Neural cell (in vitro differentiated cells): ENCODE results near the gene WNK2.

ENCODE experiments used
- EP300 ChIP-seq: fragments of 450-650 bp; conservative IDR thresholded peaks from 2 replicates; pipeline ENCODE4 v1.6.1; 2014; ENCODE audit warnings: antibody characterized with exemption, mild to moderate bottlenecking, moderate library complexity; ENCODE audit not compliant: poor library complexity, severe bottlenecking
- EZH2 ChIP-seq: fragments of 200-600, 300-800 bp; shearing (Covaris generic), sonication (generic); IDR thresholded peaks from 2 replicates; pipeline ENCODE4 v1.6.1; 2014; ENCODE audit warnings: antibody characterized with exemption, low read length, borderline replicate concordance, mild to moderate bottlenecking; ENCODE audit not compliant: insufficient read depth, poor library complexity, severe bottlenecking
- POLR2AphosphoS5 ChIP-seq: IDR thresholded peaks from 2 replicates; pipeline ENCODE4 v1.6.1; 2012
- RAD21 ChIP-seq: fragments of 450-650 bp; conservative IDR thresholded peaks from 2 replicates; pipeline ENCODE4 v1.6.1; 2014; ENCODE audit warnings: antibody characterized with exemption, mild to moderate bottlenecking, moderate library complexity
- SMC3 ChIP-seq: fragments of 450-650 bp; conservative IDR thresholded peaks from 2 replicates; pipeline ENCODE4 v1.6.1; 2014; ENCODE audit warnings: antibody characterized with exemption, mild to moderate bottlenecking, moderate library complexity; ENCODE audit not compliant: poor library complexity
- TAF1 ChIP-seq: IDR thresholded peaks from 2 replicates; pipeline ENCODE4 v1.6.1; 2012; ENCODE audit warnings: low read depth
- TF ChIP-seq, protein P1 (sequence below): fragments of 450-650 bp; IDR thresholded peaks from 2 replicates; pipeline ENCODE4 v1.5.1; 2014; ENCODE audit warnings: antibody characterized with exemption, mild to moderate bottlenecking, moderate library complexity; ENCODE audit not compliant: poor library complexity, severe bottlenecking
- TF ChIP-seq, protein P2 (sequence below): IDR thresholded peaks from 2 replicates; pipeline ENCODE4 v1.6.1; 2012; ENCODE audit warnings: borderline replicate concordance

DNA sequence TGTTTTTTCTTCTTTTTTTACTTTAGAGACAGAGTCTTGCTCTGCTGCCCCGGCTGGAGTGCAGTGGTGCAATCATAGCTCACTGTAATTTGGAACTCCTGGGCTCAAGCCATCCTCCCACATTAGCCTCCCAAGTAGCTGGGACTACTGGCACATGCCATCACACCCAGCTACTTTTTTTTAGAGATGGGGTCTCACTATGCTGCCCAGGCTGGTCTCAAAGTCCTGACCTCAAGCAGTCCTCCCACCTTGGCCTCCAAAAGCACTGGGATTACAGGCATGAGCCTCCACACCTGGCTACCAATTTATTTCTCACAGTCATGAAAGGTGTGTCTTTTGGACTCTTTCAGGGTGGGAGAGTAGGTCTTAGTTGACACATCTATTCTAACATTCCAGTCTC is 184.5 kb downstream of the WNK2 start:
- no peak for TF ChIP-seq RAD21
- TF ChIP-seq, protein P1, sequence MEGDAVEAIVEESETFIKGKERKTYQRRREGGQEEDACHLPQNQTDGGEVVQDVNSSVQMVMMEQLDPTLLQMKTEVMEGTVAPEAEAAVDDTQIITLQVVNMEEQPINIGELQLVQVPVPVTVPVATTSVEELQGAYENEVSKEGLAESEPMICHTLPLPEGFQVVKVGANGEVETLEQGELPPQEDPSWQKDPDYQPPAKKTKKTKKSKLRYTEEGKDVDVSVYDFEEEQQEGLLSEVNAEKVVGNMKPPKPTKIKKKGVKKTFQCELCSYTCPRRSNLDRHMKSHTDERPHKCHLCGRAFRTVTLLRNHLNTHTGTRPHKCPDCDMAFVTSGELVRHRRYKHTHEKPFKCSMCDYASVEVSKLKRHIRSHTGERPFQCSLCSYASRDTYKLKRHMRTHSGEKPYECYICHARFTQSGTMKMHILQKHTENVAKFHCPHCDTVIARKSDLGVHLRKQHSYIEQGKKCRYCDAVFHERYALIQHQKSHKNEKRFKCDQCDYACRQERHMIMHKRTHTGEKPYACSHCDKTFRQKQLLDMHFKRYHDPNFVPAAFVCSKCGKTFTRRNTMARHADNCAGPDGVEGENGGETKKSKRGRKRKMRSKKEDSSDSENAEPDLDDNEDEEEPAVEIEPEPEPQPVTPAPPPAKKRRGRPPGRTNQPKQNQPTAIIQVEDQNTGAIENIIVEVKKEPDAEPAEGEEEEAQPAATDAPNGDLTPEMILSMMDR = no peak
- TF ChIP-seq, protein P2, sequence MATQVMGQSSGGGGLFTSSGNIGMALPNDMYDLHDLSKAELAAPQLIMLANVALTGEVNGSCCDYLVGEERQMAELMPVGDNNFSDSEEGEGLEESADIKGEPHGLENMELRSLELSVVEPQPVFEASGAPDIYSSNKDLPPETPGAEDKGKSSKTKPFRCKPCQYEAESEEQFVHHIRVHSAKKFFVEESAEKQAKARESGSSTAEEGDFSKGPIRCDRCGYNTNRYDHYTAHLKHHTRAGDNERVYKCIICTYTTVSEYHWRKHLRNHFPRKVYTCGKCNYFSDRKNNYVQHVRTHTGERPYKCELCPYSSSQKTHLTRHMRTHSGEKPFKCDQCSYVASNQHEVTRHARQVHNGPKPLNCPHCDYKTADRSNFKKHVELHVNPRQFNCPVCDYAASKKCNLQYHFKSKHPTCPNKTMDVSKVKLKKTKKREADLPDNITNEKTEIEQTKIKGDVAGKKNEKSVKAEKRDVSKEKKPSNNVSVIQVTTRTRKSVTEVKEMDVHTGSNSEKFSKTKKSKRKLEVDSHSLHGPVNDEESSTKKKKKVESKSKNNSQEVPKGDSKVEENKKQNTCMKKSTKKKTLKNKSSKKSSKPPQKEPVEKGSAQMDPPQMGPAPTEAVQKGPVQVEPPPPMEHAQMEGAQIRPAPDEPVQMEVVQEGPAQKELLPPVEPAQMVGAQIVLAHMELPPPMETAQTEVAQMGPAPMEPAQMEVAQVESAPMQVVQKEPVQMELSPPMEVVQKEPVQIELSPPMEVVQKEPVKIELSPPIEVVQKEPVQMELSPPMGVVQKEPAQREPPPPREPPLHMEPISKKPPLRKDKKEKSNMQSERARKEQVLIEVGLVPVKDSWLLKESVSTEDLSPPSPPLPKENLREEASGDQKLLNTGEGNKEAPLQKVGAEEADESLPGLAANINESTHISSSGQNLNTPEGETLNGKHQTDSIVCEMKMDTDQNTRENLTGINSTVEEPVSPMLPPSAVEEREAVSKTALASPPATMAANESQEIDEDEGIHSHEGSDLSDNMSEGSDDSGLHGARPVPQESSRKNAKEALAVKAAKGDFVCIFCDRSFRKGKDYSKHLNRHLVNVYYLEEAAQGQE = no peak
- TF ChIP-seq SMC3 = no peak
- TF ChIP-seq EZH2 = no peak
- TF ChIP-seq TAF1 = no peak
- TF ChIP-seq EP300 = no peak
- TF ChIP-seq POLR2AphosphoS5 = no peak
